ENCODE data around the gene FBXO47. TPM values are rescaled to one million over a fixed set of nuclear protein-coding genes. Genes with fewer than 3 reads are reported as not detected.

Gene FBXO47
- total and polyA plus RNA-seq, 10 of the 15 experiments (the other 5 are each of a cell fraction or from before 2014, with no cell fraction given): 0.04 to 0.06 (median 0.06) TPM; not detected in 7

DNA sequence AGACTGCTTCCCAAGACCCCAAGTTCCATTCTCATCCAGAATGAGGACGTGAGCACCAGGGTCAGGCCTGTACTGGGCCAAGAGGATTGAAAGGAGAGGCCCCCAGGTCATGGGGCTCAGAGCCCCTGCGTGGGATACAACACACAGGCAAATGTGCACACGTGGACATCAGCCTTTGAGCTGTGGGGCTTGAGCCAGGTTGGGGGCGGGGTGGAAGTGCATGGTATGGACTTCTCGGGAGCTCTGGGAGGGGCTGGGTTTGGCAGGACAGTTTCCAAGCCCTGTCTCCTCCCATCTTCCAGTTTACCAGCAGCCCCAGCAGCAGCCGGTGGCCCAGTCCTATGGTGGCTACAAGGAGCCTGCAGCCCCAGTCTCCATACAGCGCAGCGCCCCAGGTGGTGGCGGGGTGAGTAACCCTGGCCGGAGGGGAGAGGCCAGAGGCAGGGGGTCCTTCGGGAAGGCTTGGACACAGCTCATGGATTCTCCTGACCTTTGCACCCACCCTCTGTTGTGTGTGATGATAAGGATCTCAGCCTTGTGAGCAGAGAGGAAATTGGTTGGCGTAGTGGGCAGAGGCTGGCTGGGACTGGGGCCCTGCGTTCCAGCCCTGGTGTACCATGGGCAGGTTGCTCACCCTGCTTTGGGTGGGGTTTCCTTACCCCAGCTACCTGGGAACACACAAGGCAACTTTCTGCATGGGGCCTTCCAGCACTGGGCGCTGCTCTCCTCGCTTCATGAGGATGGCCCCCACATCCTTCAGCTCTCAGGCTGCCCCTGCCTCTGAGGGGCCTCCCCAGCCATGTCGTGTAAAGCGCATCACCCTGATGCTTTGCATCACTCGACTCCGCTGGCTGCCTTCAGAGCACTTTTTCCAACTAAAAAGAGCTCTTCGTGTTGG is 52.2 kb downstream of the FBXO47 start:
- H3K4me2 ChIP-seq (ENCODE audit: control insufficient read depth, insufficient read depth): no peak overlapping the region
- FAIRE-seq: no peak
- H3K9me3 ChIP-seq (replicated peaks; ENCODE audit: control insufficient read depth, insufficient read depth, low read length): no peaks in the 10 kb centered on the region
- no TSS peak for BruUV-seq (replicated peaks)
- ChIA-PET RAD21 (ENCODE audit: unreplicated experiment) (no interaction called here), POLR2A (interaction anchor here (0.5 kb wide), 1 partner anchor 332 kb away, joined by 3 read pairs; no protein-coding TSS in a partner anchor), CTCF (interaction anchor here (1.6 kb wide), 1 partner anchor 11 kb away, joined by 3 read pairs; the partner anchor contains the start of gene LASP1NB), SMC1A (ENCODE audit: uncharacterized antibody, unreplicated experiment) (interaction anchor here (0.6 to 1.7 kb wide), 2 partner anchors 9 to 43 kb away, joined by 3 to 4 read pairs; no protein-coding TSS in a partner anchor)
- H2AFZ ChIP-seq (ENCODE audit: control insufficient read depth, low read depth, low read length): no peak overlapping the region
- intact Hi-C loops (cut with micrococcal nuclease; ENCODE audit: unreplicated experiment): no loop called here
- H3K79me2 ChIP-seq (ENCODE audit: control insufficient read depth, insufficient read depth, low read length): no peaks in the 10 kb centered on the region
- H3K9ac ChIP-seq (ENCODE audit: control insufficient read depth, insufficient read depth, low read length): no peak overlapping the region
- H3K27me3 ChIP-seq (replicated peaks in 1 of 2; ENCODE audit: control insufficient read depth in 2 of 2, insufficient read depth in 2 of 2, low read length in 1 of 2): no peaks in the 10 kb centered on the region
- no peak for DNase-seq (ENCODE audit: low read depth, low spot score)
- H3K4me3 ChIP-seq: no peak overlapping the region
- in situ Hi-C loops (cut with MboI): no loop called here
- no peak for ATAC-seq
- no peaks in the 10 kb centered on the region for H3K4me1 ChIP-seq (ENCODE audit: control insufficient read depth, insufficient read depth, low read length)
- H3K36me3 ChIP-seq (ENCODE audit: control insufficient read depth in 2 of 2, insufficient read depth in 2 of 2, low read length in 1 of 2): peaks cover 14 to 36% of the 10 kb centered on the region in 2 experiments
- no peaks in the 10 kb centered on the region for H4K20me1 ChIP-seq (ENCODE audit: control insufficient read depth, insufficient read depth)
- WGBS (ENCODE audit: insufficient coverage, insufficient replicate concordance, low lambda C conversion rate, missing lambda C conversion rate): 93% methylated on average over 20 of the region's 20 CpGs
- H3K27ac ChIP-seq (ENCODE audit: control insufficient read depth, insufficient read depth): no peak overlapping the region
- TF ChIP-seq, protein P1, sequence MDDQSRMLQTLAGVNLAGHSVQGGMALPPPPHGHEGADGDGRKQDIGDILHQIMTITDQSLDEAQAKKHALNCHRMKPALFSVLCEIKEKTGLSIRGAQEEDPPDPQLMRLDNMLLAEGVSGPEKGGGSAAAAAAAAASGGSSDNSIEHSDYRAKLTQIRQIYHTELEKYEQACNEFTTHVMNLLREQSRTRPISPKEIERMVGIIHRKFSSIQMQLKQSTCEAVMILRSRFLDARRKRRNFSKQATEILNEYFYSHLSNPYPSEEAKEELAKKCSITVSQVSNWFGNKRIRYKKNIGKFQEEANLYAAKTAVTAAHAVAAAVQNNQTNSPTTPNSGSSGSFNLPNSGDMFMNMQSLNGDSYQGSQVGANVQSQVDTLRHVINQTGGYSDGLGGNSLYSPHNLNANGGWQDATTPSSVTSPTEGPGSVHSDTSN (IDR thresholded peaks at IDR 0.05; ENCODE audit: insufficient replicate concordance, low read depth, low read length): no peak
- TF ChIP-seq EGR1 (IDR thresholded peaks at IDR 0.05; ENCODE audit: borderline replicate concordance in 1 of 2, low read depth in 2 of 2, low read length in 2 of 2) (no peak), SRF (IDR thresholded peaks at IDR 0.05; ENCODE audit: low read depth in 2 of 2, low read length in 2 of 2) (no peak), SMAD1 (IDR thresholded peaks at IDR 0.05; ENCODE audit: low read depth, partially characterized antibody) (no peak), ATF7 (IDR thresholded peaks at IDR 0.05; ENCODE audit: low read depth) (no peak), PAX8 (IDR thresholded peaks at IDR 0.05) (no peak), ZNF274 (IDR thresholded peaks at IDR 0.05; ENCODE audit: insufficient read depth, insufficient read length) (no peak), SIX5 (IDR thresholded peaks at IDR 0.05; ENCODE audit: low read depth, low read length, severe bottlenecking) (no peak), RB1 (IDR thresholded peaks at IDR 0.05; ENCODE audit: borderline replicate concordance) (no peak)
- TF ChIP-seq, protein P2, sequence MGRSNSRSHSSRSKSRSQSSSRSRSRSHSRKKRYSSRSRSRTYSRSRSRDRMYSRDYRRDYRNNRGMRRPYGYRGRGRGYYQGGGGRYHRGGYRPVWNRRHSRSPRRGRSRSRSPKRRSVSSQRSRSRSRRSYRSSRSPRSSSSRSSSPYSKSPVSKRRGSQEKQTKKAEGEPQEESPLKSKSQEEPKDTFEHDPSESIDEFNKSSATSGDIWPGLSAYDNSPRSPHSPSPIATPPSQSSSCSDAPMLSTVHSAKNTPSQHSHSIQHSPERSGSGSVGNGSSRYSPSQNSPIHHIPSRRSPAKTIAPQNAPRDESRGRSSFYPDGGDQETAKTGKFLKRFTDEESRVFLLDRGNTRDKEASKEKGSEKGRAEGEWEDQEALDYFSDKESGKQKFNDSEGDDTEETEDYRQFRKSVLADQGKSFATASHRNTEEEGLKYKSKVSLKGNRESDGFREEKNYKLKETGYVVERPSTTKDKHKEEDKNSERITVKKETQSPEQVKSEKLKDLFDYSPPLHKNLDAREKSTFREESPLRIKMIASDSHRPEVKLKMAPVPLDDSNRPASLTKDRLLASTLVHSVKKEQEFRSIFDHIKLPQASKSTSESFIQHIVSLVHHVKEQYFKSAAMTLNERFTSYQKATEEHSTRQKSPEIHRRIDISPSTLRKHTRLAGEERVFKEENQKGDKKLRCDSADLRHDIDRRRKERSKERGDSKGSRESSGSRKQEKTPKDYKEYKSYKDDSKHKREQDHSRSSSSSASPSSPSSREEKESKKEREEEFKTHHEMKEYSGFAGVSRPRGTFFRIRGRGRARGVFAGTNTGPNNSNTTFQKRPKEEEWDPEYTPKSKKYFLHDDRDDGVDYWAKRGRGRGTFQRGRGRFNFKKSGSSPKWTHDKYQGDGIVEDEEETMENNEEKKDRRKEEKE (IDR thresholded peaks at IDR 0.05): no peak
- TF ChIP-seq, protein P3, sequence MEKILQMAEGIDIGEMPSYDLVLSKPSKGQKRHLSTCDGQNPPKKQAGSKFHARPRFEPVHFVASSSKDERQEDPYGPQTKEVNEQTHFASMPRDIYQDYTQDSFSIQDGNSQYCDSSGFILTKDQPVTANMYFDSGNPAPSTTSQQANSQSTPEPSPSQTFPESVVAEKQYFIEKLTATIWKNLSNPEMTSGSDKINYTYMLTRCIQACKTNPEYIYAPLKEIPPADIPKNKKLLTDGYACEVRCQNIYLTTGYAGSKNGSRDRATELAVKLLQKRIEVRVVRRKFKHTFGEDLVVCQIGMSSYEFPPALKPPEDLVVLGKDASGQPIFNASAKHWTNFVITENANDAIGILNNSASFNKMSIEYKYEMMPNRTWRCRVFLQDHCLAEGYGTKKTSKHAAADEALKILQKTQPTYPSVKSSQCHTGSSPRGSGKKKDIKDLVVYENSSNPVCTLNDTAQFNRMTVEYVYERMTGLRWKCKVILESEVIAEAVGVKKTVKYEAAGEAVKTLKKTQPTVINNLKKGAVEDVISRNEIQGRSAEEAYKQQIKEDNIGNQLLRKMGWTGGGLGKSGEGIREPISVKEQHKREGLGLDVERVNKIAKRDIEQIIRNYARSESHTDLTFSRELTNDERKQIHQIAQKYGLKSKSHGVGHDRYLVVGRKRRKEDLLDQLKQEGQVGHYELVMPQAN (conservative IDR thresholded peaks at IDR 0.05): no peak
- TF ChIP-seq, protein P4, sequence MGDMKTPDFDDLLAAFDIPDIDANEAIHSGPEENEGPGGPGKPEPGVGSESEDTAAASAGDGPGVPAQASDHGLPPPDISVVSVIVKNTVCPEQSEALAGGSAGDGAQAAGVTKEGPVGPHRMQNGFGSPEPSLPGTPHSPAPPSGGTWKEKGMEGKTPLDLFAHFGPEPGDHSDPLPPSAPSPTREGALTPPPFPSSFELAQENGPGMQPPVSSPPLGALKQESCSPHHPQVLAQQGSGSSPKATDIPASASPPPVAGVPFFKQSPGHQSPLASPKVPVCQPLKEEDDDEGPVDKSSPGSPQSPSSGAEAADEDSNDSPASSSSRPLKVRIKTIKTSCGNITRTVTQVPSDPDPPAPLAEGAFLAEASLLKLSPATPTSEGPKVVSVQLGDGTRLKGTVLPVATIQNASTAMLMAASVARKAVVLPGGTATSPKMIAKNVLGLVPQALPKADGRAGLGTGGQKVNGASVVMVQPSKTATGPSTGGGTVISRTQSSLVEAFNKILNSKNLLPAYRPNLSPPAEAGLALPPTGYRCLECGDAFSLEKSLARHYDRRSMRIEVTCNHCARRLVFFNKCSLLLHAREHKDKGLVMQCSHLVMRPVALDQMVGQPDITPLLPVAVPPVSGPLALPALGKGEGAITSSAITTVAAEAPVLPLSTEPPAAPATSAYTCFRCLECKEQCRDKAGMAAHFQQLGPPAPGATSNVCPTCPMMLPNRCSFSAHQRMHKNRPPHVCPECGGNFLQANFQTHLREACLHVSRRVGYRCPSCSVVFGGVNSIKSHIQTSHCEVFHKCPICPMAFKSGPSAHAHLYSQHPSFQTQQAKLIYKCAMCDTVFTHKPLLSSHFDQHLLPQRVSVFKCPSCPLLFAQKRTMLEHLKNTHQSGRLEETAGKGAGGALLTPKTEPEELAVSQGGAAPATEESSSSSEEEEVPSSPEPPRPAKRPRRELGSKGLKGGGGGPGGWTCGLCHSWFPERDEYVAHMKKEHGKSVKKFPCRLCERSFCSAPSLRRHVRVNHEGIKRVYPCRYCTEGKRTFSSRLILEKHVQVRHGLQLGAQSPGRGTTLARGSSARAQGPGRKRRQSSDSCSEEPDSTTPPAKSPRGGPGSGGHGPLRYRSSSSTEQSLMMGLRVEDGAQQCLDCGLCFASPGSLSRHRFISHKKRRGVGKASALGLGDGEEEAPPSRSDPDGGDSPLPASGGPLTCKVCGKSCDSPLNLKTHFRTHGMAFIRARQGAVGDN (IDR thresholded peaks at IDR 0.05): no peak
